NT2/D1 (cell line): Measurements from ENCODE around the gene TRIOBP.

Source experiments
- DNase-seq: peaks from one replicate; pipeline ENCODE4 v3.0.0-alpha.2; 2011; ENCODE audit warnings: low read depth, low spot score
- H3K27me3 ChIP-seq: 2 replicates; pipeline ENCODE4 v1.6.0; 2011; ENCODE audit warnings: mild to moderate bottlenecking; ENCODE audit not compliant: insufficient read length, insufficient read depth
- H3K36me3 ChIP-seq: 2 replicates; pipeline ENCODE4 v1.6.1; 2011; ENCODE audit warnings: mild to moderate bottlenecking, low read length, mixed read lengths; ENCODE audit not compliant: insufficient read depth, insufficient read length
- H3K4me1 ChIP-seq: 2 replicates; pipeline ENCODE4 v1.5.1; 2011; ENCODE audit not compliant: insufficient read depth, insufficient read length
- H3K4me3 ChIP-seq: 2 replicates; pipeline ENCODE4 v1.5.1; 2011; ENCODE audit warnings: low read depth; ENCODE audit not compliant: insufficient read length
- H3K9ac ChIP-seq: 2 replicates; pipeline ENCODE4 v1.6.0; 2011; ENCODE audit warnings: low read depth; ENCODE audit not compliant: insufficient read length
- H3K9me3 ChIP-seq: 2 replicates; pipeline ENCODE4 v1.5.1; 2011; ENCODE audit warnings: mild to moderate bottlenecking, low read length; ENCODE audit not compliant: insufficient read depth
- SUZ12 ChIP-seq: IDR thresholded peaks from 2 replicates; pipeline ENCODE4 v1.6.1; 2011; ENCODE audit not compliant: insufficient read length, insufficient read depth; ENCODE audit errors: extremely low read depth
- YY1 ChIP-seq: IDR thresholded peaks from 2 replicates; pipeline ENCODE4 v1.6.1; 2011; ENCODE audit not compliant: insufficient read length, insufficient read depth
- ZNF274 ChIP-seq: IDR thresholded peaks from 2 replicates; pipeline ENCODE4 v1.6.1; 2011; ENCODE audit warnings: mild to moderate bottlenecking, low read depth, low read length

TRIOBP gene

GRCh38 chr22:37745548-37746365, 48.9 kb downstream of the TRIOBP start:
- TF ChIP-seq SUZ12 (no peak), ZNF274 (no peak), YY1 (no peak)
- H3K36me3 ChIP-seq = peaks cover 10% of the 10 kb centered on the region
- H3K9ac ChIP-seq = peak overlapping the region; percentile 94
- H3K4me1 ChIP-seq = peaks cover 34% of the 10 kb centered on the region
- H3K9me3 ChIP-seq = no peaks in the 10 kb centered on the region
- H3K4me3 ChIP-seq = peak overlapping the region; percentile 77
- DNase-seq = peak; percentile 67
- no peaks in the 10 kb centered on the region for H3K27me3 ChIP-seq

- Histone ChIP-seq H3K9me3 (no peaks in the 10 kb centered on the region), H3K27me3 (no peaks in the 10 kb centered on the region), H3K4me3 (peak overlapping the region; percentile 77), H3K36me3 (peaks cover 10% of the 10 kb centered on the region), H3K4me1 (peaks cover 36% of the 10 kb centered on the region), H3K9ac (peak overlapping the region; percentile 94)
- TF ChIP-seq SUZ12 (no peak), ZNF274 (no peak), YY1 (no peak)
- DNase-seq = no peak
Observed at GRCh38 chr22:37746366-37747079, 49.7 kb downstream of the TRIOBP start.

GRCh38 chr22:37747080-37747714, 50.3 kb downstream of the TRIOBP start:
- Histone ChIP-seq H3K27me3 (no peaks in the 10 kb centered on the region), H3K4me3 (peak overlapping the region; percentile 77), H3K9me3 (no peaks in the 10 kb centered on the region), H3K4me1 (peaks cover 38% of the 10 kb centered on the region), H3K36me3 (peaks cover 10% of the 10 kb centered on the region), H3K9ac (peak overlapping the region; percentile 94)
- no peak for TF ChIP-seq SUZ12
- TF ChIP-seq YY1 = no peak
- TF ChIP-seq ZNF274 = no peak
- no peak for DNase-seq

- Histone ChIP-seq H3K9ac (peak overlapping the region; percentile 22), H3K4me1 (peaks cover 38% of the 10 kb centered on the region), H3K27me3 (no peaks in the 10 kb centered on the region), H3K9me3 (no peaks in the 10 kb centered on the region), H3K4me3 (no peak overlapping the region), H3K36me3 (peaks cover 10% of the 10 kb centered on the region)
- no peak for DNase-seq
- TF ChIP-seq SUZ12 (no peak), ZNF274 (no peak), YY1 (no peak)
Observed at GRCh38 chr22:37747715-37748100, 50.9 kb downstream of the TRIOBP start.

GRCh38 chr22:37748659-37749058, 51.8 kb downstream of the TRIOBP start:
- no peak for DNase-seq
- H3K27me3 ChIP-seq = no peaks in the 10 kb centered on the region
- TF ChIP-seq YY1 = no peak
- no peak for TF ChIP-seq SUZ12
- no peak for TF ChIP-seq ZNF274
- H3K4me3 ChIP-seq = no peak overlapping the region
- no peaks in the 10 kb centered on the region for H3K9me3 ChIP-seq
- H3K36me3 ChIP-seq = peaks cover 14% of the 10 kb centered on the region
- H3K4me1 ChIP-seq = peaks cover 38% of the 10 kb centered on the region
- no peak overlapping the region for H3K9ac ChIP-seq

GRCh38 chr22:37749226-37749625, 52.4 kb downstream of the TRIOBP start:
- no peak overlapping the region for H3K9ac ChIP-seq
- peaks cover 38% of the 10 kb centered on the region for H3K4me1 ChIP-seq
- H3K4me3 ChIP-seq = no peak overlapping the region
- H3K36me3 ChIP-seq = peaks cover 17% of the 10 kb centered on the region
- no peak for DNase-seq
- H3K27me3 ChIP-seq = no peaks in the 10 kb centered on the region
- no peaks in the 10 kb centered on the region for H3K9me3 ChIP-seq
- TF ChIP-seq ZNF274 = no peak
- no peak for TF ChIP-seq SUZ12
- TF ChIP-seq YY1 = no peak
